ENCODE measurements around the gene HOXA5.

DNA sequence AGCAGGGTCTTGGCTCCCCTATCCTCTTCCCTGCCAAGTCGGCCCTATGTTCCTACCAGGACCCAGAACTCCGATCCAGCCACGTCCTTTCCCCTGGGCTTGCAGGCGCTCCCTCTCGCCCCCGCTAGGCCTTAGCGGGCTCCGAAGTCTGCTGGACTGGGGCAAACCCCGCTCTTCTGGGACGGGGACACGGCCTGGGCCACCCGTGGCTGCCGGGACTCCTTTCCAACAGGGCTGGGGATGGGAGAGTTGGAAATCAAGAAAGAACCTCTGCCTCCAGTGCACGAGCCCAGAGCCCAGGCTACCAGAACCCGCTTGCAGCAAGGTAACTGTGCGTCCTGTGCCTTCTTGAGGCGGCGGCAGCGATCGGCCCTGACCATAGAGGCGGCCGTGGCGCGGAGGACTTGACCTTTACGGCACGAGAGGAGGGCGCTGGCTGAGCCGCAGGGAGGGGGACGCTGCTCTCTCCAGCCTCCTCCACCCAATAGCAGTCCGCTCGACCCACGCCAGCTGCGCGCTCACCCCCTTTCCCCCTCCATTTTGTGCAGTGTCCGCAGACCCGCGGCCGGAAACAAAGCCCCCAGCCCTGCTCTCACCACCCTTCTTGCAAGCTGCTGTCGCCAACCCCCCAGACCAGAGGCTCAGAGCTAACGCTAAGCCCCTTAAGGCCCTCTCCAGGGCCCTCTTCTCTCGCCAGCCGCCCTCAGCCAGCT is 48.5 kb upstream of the HOXA5 start:
- TF ChIP-seq, protein P1, sequence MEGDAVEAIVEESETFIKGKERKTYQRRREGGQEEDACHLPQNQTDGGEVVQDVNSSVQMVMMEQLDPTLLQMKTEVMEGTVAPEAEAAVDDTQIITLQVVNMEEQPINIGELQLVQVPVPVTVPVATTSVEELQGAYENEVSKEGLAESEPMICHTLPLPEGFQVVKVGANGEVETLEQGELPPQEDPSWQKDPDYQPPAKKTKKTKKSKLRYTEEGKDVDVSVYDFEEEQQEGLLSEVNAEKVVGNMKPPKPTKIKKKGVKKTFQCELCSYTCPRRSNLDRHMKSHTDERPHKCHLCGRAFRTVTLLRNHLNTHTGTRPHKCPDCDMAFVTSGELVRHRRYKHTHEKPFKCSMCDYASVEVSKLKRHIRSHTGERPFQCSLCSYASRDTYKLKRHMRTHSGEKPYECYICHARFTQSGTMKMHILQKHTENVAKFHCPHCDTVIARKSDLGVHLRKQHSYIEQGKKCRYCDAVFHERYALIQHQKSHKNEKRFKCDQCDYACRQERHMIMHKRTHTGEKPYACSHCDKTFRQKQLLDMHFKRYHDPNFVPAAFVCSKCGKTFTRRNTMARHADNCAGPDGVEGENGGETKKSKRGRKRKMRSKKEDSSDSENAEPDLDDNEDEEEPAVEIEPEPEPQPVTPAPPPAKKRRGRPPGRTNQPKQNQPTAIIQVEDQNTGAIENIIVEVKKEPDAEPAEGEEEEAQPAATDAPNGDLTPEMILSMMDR (IDR thresholded peaks at IDR 0.05), result no peak
- no peak for TF ChIP-seq POLR2A (IDR thresholded peaks at IDR 0.05)
